ENCODE measurements around the gene PCNX2. TPM values are rescaled to one million over a fixed set of nuclear protein-coding genes. Genes with fewer than 3 reads are reported as not detected.
"Not testable (repeated sequence)": the region's sequence is repeated elsewhere in the genome, so short reads cannot be mapped to it uniquely, and the experiment has no call there.

The PCNX2 gene
- total and polyA plus RNA-seq, 8 donors = 5.5 to 25.9 (median 8.7) TPM

GRCh38 chr1:233140974-233141373 lies 154.6 kb downstream of the PCNX2 start:
- no peak for FAIRE-seq

GRCh38 chr1:233140499-233140898 lies 155.0 kb downstream of the PCNX2 start:
- Histone ChIP-seq H3K4me3 (no peak overlapping the region), H3K36me3 (no peaks in the 10 kb centered on the region), H3K9me3 (no peaks in the 10 kb centered on the region), H3K27me3 (no peaks in the 10 kb centered on the region), H3K4me1 (no peaks in the 10 kb centered on the region), H3K27ac (no peak overlapping the region)
- intact Hi-C loops (cut with DNase I) = no loop called here
- DNase-seq = no peak
- TF ChIP-seq CTCF (IDR thresholded peaks at IDR 0.05) = no peak
- FAIRE-seq = no peak
- ATAC-seq = no peak
- WGBS, 2 donors = 86 to 92% methylated on average over 5 of the region's 5 CpGs

More at GRCh38 chr1:233140974-233141373, 154.6 kb downstream of the PCNX2 start:
- ATAC-seq (no peak), DNase-seq (no peak)
- no peak overlapping the region for H3K27ac ChIP-seq
- H3K4me3 ChIP-seq = no peak overlapping the region
- H3K9me3 ChIP-seq = no peaks in the 10 kb centered on the region
- no peak for TF ChIP-seq CTCF (IDR thresholded peaks at IDR 0.05)
- intact Hi-C loops (cut with DNase I) = no loop called here
- H3K27me3 ChIP-seq = no peaks in the 10 kb centered on the region
- peaks cover 0 to 3% (median 0%) of the 10 kb centered on the region in 3 donors for H3K36me3 ChIP-seq
- H3K4me1 ChIP-seq = no peaks in the 10 kb centered on the region

GRCh38 chr1:233138788-233139585 lies 156.5 kb downstream of the PCNX2 start:
- Histone ChIP-seq H3K4me1 (no peaks in the 10 kb centered on the region), H3K27me3 (no peaks in the 10 kb centered on the region), H3K36me3 (no peaks in the 10 kb centered on the region), H3K27ac (no peak overlapping the region), H3K4me3 (no peak overlapping the region), H3K9me3 (no peaks in the 10 kb centered on the region)
- no peak for DNase-seq
- no peak for TF ChIP-seq CTCF (IDR thresholded peaks at IDR 0.05)
- ATAC-seq = no peak
- intact Hi-C loops (cut with DNase I) = no loop called here
- WGBS, 2 donors = 81 to 88% methylated on average over 4 of the region's 4 CpGs
- no peak for FAIRE-seq

GRCh38 chr1:233135833-233136232 lies 159.7 kb downstream of the PCNX2 start:
- ATAC-seq (no peak), FAIRE-seq (no peak), DNase-seq (no peak)
- Histone ChIP-seq H3K9me3 (no peaks in the 10 kb centered on the region), H3K4me3 (no peak overlapping the region), H3K27ac (no peak overlapping the region), H3K36me3 (no peaks in the 10 kb centered on the region), H3K4me1 (no peaks in the 10 kb centered on the region), H3K27me3 (no peaks in the 10 kb centered on the region)
- intact Hi-C loops (cut with DNase I) = no loop called here
- no peak for TF ChIP-seq CTCF (IDR thresholded peaks at IDR 0.05)

- no peak for TF ChIP-seq CTCF (IDR thresholded peaks at IDR 0.05)
- H3K9me3 ChIP-seq = no peaks in the 10 kb centered on the region
- DNase-seq (no peak), ATAC-seq (no peak), FAIRE-seq (no peak)
- H3K27me3 ChIP-seq = no peaks in the 10 kb centered on the region
- H3K36me3 ChIP-seq = no peaks in the 10 kb centered on the region
- H3K4me3 ChIP-seq = no peak overlapping the region
- no peaks in the 10 kb centered on the region for H3K4me1 ChIP-seq
- intact Hi-C loops (cut with DNase I) = no loop called here
- no peak overlapping the region for H3K27ac ChIP-seq
- WGBS, 2 donors = 80 to 85% methylated on average over 3 of the region's 3 CpGs
Observed at GRCh38 chr1:233132445-233132844, 163.1 kb downstream of the PCNX2 start.

DNA sequence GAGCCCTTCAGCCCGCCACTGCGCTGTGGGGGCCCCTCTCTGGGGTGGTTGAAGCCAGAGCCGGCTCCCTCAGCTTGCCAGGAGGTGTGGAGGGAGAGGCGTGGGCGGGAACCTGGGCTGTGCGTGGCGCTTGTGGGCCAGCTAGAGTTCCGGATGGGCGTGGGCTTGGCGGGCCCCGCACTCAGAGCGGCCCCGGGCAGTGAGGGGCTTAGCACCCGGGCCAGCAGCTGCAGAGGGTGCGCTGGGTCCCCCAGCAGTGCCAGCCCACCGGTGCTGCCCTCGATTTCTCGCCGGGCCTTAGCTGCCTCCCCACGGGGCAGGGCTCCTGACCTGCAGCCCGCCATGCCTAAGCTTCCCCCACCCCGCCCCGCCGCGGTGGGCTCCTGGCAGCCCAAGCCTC lies 166.5 kb downstream of the PCNX2 start:
- H3K36me3 ChIP-seq; FAIRE-seq; H3K4me1 ChIP-seq; intact Hi-C loops (cut with DNase I); ATAC-seq; H3K27ac ChIP-seq; H3K4me3 ChIP-seq; H3K9me3 ChIP-seq; H3K27me3 ChIP-seq: not testable (repeated sequence)
- WGBS, 2 donors = 95 to 97% methylated on average over 25 of the region's 25 CpGs
- peak in 2 of 6 donors; percentile 17 to 55 for DNase-seq
